ENCODE measurements around the gene PHOSPHO2.
A peak's percentile ranks its signal among the peaks of the same experiment; 100 is the strongest.

PHOSPHO2 gene

DNA sequence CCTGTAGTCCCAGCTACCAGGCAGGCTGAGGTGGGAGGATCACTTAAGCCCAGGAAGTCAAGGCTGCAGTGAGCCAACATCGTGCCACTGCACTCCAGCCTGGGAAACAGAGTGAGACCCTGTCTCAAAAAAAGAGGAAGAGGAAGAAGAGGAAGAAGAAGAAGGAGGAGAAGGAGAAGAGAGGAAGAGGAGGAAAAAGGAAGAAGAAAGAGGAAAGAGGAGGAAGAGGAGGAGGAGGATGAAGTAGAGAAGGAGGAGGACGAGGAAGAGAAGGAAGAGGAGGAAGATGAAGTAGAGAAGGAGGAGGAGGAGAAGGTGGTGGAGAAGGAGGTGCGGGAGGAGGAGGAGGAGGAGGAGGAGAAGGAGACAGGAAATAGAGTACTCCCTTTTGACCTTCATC lies 38.1 kb upstream of the PHOSPHO2 start:
- Histone ChIP-seq H3K4me3 (ENCODE audit: low read depth, low read length) (no peak overlapping the region), H3K36me3 (ENCODE audit: control insufficient read depth in 2 of 2, insufficient read depth in 1 of 2, low read length in 2 of 2) (no peaks in the 10 kb centered on the region), H3K4me1 (ENCODE audit: control insufficient read depth, insufficient read depth, low read length) (no peaks in the 10 kb centered on the region), H3K9me3 (ENCODE audit: control insufficient read depth, insufficient read depth, low read depth, low read length) (no peaks in the 10 kb centered on the region), H3K27ac (ENCODE audit: extremely low read depth, low read depth, low read length) (no peak overlapping the region)
- POLR2A ChIA-PET: interaction anchor here (1.0 kb wide), 1 partner anchor 38 kb away, joined by 3 read pairs; the partner anchor contains the start of genes CFAP210 and PHOSPHO2
- CTCF ChIA-PET: interaction anchor here (0.6 kb wide), 1 partner anchor 33 kb away, joined by 3 read pairs; no protein-coding TSS in a partner anchor
- TF ChIP-seq ZFHX2 (tag by site-specific recombination; conservative IDR thresholded peaks at IDR 0.05) (0 out of 2 replicates have a peak, but pooled peaks have one; percentile 25), ZNF155 (tag by site-specific recombination; IDR thresholded peaks at IDR 0.05) (no peak), ZNF658 (tag by site-specific recombination; IDR thresholded peaks at IDR 0.05) (no peak), ZNF311 (tag by site-specific recombination; IDR thresholded peaks at IDR 0.05; ENCODE audit: borderline replicate concordance) (no peak), ZNF114 (tag by site-specific recombination; IDR thresholded peaks at IDR 0.05) (no peak), KLF9 (tag by site-specific recombination; IDR thresholded peaks at IDR 0.05; ENCODE audit: low read depth) (no peak), ZNF501 (tag by site-specific recombination; IDR thresholded peaks at IDR 0.05) (no peak), ZSCAN30 (tag by site-specific recombination; IDR thresholded peaks at IDR 0.05) (no peak), EGR2 (tag by site-specific recombination; IDR thresholded peaks at IDR 0.05; ENCODE audit: low read depth) (peak; percentile 64; the same call in 1 of the 2 replicates), ZNF623 (tag by site-specific recombination; IDR thresholded peaks at IDR 0.05) (no peak), ZNF121 (tag by site-specific recombination; IDR thresholded peaks at IDR 0.05) (no peak), BCL11B (tag by site-specific recombination; IDR thresholded peaks at IDR 0.05; ENCODE audit: low read depth) (no peak), ZNF366 (tag by site-specific recombination; conservative IDR thresholded peaks at IDR 0.05) (peak; percentile 67), SETDB1 (IDR thresholded peaks at IDR 0.05; ENCODE audit: insufficient read length, low read length) (no peak), ZNF629 (tag by site-specific recombination; IDR thresholded peaks at IDR 0.05) (no peak), ZNF530 (tag by site-specific recombination; IDR thresholded peaks at IDR 0.05; ENCODE audit: low read depth) (no peak)
- TF ChIP-seq, protein P1, sequence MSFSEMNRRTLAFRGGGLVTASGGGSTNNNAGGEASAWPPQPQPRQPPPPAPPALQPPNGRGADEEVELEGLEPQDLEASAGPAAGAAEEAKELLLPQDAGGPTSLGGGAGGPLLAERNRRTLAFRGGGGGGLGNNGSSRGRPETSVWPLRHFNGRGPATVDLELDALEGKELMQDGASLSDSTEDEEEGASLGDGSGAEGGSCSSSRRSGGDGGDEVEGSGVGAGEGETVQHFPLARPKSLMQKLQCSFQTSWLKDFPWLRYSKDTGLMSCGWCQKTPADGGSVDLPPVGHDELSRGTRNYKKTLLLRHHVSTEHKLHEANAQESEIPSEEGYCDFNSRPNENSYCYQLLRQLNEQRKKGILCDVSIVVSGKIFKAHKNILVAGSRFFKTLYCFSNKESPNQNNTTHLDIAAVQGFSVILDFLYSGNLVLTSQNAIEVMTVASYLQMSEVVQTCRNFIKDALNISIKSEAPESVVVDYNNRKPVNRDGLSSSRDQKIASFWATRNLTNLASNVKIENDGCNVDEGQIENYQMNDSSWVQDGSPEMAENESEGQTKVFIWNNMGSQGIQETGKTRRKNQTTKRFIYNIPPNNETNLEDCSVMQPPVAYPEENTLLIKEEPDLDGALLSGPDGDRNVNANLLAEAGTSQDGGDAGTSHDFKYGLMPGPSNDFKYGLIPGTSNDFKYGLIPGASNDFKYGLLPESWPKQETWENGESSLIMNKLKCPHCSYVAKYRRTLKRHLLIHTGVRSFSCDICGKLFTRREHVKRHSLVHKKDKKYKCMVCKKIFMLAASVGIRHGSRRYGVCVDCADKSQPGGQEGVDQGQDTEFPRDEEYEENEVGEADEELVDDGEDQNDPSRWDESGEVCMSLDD (tag by site-specific recombination; IDR thresholded peaks at IDR 0.05): no peak
- TF ChIP-seq, protein P2, sequence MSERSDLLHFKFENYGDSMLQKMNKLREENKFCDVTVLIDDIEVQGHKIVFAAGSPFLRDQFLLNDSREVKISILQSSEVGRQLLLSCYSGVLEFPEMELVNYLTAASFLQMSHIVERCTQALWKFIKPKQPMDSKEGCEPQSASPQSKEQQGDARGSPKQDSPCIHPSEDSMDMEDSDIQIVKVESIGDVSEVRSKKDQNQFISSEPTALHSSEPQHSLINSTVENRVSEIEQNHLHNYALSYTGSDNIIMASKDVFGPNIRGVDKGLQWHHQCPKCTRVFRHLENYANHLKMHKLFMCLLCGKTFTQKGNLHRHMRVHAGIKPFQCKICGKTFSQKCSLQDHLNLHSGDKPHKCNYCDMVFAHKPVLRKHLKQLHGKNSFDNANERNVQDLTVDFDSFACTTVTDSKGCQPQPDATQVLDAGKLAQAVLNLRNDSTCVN (tag by site-specific recombination; optimal IDR thresholded peaks at IDR 0.05): no peak
- TF ChIP-seq, protein P3, sequence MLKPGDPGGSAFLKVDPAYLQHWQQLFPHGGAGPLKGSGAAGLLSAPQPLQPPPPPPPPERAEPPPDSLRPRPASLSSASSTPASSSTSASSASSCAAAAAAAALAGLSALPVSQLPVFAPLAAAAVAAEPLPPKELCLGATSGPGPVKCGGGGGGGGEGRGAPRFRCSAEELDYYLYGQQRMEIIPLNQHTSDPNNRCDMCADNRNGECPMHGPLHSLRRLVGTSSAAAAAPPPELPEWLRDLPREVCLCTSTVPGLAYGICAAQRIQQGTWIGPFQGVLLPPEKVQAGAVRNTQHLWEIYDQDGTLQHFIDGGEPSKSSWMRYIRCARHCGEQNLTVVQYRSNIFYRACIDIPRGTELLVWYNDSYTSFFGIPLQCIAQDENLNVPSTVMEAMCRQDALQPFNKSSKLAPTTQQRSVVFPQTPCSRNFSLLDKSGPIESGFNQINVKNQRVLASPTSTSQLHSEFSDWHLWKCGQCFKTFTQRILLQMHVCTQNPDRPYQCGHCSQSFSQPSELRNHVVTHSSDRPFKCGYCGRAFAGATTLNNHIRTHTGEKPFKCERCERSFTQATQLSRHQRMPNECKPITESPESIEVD (tag by site-specific recombination; IDR thresholded peaks at IDR 0.05): no peak
- TF ChIP-seq, protein P4, sequence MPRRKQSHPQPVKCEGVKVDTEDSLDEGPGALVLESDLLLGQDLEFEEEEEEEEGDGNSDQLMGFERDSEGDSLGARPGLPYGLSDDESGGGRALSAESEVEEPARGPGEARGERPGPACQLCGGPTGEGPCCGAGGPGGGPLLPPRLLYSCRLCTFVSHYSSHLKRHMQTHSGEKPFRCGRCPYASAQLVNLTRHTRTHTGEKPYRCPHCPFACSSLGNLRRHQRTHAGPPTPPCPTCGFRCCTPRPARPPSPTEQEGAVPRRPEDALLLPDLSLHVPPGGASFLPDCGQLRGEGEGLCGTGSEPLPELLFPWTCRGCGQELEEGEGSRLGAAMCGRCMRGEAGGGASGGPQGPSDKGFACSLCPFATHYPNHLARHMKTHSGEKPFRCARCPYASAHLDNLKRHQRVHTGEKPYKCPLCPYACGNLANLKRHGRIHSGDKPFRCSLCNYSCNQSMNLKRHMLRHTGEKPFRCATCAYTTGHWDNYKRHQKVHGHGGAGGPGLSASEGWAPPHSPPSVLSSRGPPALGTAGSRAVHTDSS (tag by site-specific recombination; IDR thresholded peaks at IDR 0.05): peak; percentile 90
- TF ChIP-seq, protein P5, sequence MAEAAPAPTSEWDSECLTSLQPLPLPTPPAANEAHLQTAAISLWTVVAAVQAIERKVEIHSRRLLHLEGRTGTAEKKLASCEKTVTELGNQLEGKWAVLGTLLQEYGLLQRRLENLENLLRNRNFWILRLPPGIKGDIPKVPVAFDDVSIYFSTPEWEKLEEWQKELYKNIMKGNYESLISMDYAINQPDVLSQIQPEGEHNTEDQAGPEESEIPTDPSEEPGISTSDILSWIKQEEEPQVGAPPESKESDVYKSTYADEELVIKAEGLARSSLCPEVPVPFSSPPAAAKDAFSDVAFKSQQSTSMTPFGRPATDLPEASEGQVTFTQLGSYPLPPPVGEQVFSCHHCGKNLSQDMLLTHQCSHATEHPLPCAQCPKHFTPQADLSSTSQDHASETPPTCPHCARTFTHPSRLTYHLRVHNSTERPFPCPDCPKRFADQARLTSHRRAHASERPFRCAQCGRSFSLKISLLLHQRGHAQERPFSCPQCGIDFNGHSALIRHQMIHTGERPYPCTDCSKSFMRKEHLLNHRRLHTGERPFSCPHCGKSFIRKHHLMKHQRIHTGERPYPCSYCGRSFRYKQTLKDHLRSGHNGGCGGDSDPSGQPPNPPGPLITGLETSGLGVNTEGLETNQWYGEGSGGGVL (tag by site-specific recombination; IDR thresholded peaks at IDR 0.05): no peak
- TF ChIP-seq, protein P6, sequence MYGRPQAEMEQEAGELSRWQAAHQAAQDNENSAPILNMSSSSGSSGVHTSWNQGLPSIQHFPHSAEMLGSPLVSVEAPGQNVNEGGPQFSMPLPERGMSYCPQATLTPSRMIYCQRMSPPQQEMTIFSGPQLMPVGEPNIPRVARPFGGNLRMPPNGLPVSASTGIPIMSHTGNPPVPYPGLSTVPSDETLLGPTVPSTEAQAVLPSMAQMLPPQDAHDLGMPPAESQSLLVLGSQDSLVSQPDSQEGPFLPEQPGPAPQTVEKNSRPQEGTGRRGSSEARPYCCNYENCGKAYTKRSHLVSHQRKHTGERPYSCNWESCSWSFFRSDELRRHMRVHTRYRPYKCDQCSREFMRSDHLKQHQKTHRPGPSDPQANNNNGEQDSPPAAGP (tag by site-specific recombination; IDR thresholded peaks at IDR 0.05): no peak
- TF ChIP-seq, protein P7, sequence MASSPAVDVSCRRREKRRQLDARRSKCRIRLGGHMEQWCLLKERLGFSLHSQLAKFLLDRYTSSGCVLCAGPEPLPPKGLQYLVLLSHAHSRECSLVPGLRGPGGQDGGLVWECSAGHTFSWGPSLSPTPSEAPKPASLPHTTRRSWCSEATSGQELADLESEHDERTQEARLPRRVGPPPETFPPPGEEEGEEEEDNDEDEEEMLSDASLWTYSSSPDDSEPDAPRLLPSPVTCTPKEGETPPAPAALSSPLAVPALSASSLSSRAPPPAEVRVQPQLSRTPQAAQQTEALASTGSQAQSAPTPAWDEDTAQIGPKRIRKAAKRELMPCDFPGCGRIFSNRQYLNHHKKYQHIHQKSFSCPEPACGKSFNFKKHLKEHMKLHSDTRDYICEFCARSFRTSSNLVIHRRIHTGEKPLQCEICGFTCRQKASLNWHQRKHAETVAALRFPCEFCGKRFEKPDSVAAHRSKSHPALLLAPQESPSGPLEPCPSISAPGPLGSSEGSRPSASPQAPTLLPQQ (tag by site-specific recombination; IDR thresholded peaks at IDR 0.05): no peak

Measured in HEK293 (cell line).